ENCODE measurements around the gene CLCNKB.
"Not testable (repeated sequence)": the region's sequence is repeated elsewhere in the genome, so short reads cannot be mapped to it uniquely, and the experiment has no call there.

The CLCNKB gene

DNA sequence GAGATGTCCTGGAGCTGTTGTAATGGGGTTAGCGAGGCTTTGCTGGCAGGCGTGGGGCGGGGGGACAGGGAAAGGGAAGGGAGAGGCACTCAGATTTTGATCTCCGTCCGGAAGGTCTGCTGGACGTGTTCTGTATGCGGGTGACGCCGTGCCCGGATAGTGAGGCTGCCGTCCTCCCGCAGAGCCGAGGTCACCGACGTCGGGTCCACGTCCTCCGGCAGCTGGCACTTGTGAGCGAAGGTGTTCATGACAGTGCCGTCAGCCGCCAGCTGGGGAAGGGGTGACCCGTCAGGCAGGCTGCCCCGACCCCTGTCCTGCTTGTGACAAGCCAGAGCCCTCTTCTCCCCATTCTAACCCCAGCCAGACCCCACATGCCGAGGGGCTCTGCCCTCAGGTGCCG, 28.1 kb upstream of the CLCNKB start:
- no peak for DNase-seq

DNA sequence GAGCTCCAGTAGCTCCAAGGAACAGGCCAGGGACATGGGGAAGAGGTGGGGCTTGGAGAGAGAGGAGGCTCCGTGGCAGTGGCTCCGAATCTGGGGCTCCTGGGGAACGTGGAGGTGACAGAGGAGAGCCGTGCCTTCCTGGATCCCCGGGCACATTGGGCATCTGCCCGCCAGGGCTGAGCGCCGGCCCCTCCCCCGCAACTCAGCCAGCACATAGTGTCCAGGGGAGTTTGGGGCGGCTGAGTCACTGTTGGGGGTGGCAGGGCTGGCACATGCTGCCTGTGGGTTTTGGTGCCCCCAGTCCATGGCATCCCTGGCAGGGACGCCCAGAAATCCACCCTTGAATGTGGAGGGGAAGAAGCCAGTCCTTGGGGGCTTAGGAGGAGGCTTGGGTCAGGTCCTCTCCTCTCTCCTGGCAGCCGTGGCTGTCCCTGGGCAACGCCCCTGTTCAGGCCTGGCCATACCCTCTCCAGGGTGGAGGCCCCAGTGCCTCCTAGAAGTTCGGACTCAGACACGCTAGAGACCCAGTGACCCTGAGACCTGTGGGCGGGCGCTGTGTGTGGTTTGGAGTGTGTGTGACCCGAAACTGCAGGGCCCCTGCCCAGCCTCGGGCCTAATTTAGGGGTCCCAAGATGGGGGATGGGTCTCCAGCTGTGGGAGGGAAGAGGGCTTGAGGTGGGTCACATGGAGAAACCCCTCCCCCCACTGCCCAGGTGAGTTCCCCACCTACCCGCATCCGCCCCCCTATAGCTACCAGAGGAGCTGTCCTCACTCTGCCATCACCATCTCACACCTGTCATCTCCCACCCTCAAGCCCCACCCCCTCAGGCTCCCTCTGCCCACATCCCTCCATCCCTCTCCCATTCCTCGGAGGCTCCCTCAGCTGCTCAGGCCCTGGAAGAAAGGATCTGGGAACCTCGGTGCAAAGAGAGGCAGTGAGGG, 27.4 kb upstream of the CLCNKB start:
- no peak for DNase-seq

DNA sequence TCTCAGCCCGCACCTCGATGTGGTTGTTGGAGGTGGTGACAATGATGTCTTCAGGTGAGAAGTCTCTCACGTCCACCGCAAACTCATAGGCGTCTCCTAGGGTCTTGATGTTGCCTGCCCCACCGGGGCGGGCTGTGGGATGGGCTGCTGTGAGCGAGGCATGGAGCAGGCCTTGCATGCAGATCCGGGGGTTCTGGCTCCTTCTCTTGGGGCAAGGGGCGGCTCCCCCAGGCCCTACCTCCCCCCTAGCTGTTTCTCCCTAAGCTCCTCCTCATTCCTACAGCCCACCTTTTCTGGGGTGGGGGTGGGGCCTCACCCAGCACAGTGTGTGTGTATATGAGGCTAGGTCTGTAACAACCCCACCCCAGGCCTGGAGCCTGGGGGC, 26.5 kb upstream of the CLCNKB start:
- DNase-seq: no peak

DNA sequence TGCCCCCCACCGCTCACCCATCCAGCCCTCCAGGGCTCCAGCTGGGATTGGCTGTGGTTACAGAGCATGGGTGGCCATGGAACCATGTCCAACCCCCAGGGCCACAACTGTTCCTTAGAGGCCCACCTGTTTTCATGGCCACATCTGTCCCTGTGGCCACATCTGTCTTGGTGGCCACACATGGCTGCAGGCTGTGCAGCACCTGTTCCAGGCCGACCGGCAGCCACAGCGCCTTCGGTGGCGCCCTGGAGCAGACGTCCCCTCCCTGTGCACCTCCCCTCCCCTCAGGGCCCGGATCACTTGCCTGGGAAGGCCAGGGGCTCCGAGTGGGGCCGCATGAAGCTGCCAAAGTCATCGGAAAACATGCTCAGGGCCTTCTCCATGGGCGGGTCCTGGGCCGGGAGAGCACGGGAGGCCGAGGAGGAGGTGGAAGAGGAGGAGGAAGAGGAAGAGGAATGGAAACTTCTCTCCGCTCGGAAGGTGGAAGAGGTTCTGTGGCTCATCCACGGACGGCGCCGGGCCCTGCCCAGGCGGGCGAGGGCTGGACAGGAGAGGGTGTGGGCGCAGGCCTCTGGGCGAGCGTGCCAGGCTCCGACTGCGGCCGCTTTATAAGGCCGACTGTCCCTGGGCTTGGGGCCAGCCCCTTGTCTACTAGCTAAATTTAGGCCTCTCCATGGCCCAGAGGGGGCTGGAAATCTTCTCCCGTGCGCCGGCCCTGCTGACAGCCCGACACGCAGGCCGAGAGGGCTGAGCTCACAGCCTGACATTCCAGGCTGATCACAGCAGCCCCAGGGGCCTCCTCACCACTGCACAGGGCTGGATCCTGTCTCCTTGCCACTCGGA, 25.9 kb upstream of the CLCNKB start, which contains the start of gene HSPB7:
Gene HSPB7, minus strand, starts transcription at position 583 of the 843 bp plus-strand sequence. Its CDS starts 80 bp downstream, at position 503.
- no peak for DNase-seq

DNA sequence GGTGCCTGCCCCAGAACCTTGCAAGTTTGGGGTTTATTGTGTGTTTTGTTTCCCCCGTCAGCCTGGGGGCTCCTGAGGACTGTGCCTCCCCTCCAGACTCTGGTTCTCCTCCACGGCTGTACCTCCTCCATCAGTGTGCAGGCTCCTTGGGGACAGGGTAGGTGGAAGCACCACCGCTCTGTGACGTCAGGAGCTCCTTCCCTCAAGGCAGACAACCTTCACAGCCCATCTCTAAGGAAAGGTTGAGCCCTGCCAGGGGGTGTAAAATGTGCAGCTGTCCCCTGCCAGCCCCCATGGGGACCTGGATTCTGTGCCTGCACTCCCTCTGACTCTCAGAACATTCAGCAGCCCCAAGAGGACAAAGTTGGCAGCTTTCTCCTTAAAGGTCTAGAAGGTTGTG, 25.3 kb upstream of the CLCNKB start:
- no peak for DNase-seq

DNA sequence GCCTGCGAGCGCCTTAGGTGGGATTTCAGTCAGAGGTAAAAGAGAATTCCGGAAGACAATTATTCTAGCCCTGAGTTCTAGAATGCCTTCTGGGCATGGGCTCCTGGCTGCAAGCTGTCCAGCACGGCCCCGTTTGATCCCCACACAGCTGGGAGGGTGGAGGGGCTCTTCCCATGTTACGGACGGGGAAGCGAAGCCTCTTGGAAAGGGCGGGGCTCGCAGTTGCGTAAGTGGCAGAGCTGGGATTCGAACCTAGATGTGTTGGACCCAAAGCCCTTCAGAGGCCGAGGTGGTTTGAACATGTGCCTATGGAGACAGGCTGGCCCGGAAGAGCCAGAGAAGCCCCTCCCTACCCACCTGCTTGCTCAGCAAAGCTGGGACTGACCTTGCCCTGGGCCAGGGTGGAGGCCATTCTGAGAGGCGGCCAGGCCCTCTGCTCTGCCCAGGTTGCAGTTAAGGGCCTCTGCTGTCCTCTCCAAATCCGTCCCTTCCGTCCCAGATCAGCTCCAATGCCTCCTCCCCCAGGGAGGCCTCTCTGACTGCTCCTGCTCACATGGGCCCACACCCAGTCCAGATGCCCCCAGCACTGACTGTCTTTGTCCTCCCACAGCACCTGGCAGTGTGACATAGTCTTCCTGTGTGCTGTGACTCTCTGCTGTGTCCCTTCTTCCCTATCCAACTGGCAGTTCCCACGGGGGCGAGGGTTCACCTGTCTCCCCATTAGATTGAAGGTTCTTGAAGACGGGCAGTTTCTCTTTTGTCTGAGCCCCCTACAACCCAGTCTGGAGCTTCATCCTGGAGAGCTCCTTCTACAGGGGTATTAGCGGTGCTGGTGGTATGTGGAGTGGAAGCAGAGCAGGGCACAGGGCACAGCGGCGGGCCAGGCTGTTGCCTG, 24.6 kb upstream of the CLCNKB start:
- DNase-seq: no peak

DNA sequence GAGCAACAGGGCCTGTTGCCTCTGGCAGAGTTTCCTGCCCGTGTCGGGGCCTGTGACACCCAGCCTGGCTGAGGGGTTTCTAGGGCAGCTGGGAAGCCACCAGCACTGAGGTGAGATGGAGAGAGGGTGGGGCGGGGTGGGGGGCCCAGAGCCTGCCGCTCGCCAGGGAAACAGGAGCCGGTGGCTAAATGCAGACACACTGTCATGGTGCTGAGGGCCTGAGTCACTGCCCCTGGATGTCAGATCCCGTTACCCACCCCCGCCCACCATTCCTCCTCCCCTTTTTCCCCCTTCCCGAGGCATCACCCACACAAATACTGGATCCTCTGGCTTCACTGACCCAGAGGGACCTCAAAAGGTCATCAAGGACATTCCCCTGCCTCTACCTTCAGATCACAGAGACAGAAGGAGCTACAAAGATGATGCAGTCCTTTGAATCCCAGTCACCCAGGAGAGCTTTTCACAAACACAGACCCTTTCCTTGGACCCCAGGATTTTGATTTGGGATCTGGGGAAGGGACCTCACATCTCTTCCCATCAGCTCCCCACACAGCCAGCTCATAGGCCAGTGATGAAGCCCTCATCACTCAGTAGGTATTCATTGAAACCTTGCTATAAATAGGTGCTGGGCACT, 23.8 kb upstream of the CLCNKB start:
- DNase-seq: no peak

DNA sequence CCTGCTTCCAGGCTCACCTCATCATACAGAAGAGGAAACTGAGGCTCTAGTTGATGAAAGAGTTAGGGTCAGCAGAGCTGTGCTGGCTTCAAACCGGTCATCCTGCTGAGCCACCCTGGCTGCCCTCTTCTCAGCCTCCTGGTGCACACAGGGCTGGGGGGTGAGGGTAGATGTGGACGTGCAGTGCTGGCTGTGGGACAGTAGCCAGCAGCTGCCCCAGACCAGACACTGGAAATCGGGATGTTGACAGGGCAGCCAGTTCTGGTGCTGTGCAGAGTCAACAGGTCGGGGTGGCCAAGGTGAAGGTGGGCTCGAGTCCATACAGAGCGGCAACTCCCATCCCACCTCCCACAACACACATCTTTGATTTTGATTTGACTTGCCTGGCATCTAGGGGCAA, 23.3 kb upstream of the CLCNKB start:
- no peak for DNase-seq

DNA sequence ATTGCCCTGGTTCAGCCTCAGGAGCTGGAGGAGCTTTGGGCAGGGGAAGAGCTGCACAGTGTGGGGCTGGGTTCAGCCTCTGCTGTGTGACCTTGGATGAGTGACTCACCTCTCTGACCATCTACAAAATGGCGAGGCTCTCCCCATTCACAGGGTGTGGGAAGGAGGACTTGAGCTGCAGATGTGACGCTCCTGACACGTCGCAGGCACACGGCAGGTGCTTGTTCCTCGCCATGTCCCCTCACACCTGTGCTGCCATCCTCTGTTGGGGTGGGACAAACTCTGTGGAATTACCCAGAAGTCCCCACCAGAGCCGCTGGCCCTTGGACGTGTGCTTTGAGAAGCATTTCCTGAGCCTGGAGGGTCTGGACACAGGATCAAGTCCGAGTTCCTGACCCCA, 22.7 kb upstream of the CLCNKB start:
- DNase-seq: not testable (repeated sequence)

DNA sequence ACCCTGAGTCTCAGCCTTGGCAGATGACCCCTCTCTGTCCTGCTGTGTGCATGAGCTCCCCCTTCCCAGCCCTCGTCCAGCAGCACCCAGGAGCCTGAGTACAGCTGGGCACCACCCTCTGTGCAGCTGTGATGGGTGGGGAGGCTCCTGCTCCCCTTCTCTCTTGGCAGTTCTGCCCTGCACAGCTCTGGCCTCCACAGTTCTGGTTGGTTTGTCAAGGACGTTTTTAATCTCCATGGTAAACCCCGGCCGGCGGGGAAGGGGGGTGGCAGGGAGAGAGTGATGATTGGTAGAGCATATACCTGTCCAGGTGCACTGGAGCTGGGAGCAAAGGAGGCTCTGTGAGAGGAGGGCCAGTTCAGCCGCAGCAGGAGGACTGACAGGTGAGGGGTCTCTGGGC, 21.9 kb upstream of the CLCNKB start, which contains the start of gene CLCNKA:
Gene CLCNKA, plus strand, starts transcription at position 356 of the 400 bp plus-strand sequence. CDS start 584 bp downstream, outside the sequence.
- no peak for DNase-seq

DNA sequence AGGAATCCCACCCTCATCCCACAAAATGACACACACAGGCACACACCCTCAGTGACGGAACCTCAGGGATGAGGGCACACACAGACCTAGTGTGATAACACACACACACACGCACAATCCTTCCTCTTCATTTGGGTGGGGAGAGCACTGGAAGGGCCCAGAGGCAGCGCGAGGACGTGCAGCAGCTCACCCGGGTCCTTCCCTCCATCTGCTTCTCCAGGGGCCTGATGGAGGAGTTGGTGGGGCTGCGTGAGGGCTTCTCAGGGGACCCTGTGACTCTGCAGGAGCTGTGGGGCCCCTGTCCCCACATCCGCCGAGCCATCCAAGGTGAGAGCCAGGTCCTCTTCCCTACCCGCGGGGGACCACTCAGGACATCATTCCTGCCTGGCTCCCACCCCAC, 21.2 kb upstream of the CLCNKB start:
- DNase-seq: no peak

DNA sequence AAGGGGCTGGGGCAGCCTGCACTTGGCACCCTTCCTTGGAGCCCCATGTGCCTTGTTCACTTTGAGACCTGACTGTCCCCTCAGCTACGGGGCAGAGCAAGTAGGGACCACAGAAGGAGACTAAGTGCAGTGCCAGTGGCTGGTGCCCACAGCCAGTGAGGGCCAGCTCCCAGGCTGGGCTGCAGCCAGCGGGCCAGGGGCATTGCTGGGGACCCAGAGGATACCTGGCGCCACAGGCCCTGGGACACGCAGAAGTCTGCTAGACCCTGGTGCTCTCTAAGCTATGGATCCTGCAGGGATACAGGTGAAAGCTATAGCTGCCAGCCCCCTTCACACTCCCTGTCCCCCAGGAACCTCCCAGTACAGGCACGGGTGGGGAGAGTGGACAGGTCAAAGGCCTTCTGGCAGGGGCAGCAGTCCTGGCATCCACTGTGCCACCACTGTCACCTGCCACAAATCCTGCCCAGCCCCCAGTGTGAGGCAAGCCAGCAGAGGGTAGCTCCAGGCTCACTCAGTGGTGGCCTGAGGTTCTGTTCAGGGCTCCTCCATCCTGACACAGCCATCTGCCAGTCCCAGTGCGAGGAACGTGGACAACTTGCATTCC, 20.4 kb upstream of the CLCNKB start:
- no peak for DNase-seq

DNA sequence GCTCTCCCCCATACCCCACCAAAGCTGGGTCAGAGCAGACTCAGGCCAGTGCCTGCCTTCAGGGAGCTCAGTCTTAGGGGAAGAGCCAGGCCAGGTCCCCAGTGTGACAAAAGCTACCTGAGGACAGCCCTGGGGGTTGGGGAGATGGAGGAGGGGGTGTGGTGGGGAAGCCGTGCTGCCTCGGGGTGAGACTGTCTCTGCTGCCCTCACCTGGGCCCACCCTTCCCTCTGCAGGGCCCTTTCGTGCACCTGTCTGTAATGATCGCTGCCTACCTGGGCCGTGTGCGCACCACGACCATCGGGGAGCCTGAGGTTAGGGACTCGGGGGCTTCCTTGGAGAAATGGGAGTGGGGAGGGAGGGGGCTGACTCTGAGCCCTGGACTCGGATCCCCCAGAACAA, 17.3 kb upstream of the CLCNKB start:
- DNase-seq: not testable (repeated sequence)

DNA sequence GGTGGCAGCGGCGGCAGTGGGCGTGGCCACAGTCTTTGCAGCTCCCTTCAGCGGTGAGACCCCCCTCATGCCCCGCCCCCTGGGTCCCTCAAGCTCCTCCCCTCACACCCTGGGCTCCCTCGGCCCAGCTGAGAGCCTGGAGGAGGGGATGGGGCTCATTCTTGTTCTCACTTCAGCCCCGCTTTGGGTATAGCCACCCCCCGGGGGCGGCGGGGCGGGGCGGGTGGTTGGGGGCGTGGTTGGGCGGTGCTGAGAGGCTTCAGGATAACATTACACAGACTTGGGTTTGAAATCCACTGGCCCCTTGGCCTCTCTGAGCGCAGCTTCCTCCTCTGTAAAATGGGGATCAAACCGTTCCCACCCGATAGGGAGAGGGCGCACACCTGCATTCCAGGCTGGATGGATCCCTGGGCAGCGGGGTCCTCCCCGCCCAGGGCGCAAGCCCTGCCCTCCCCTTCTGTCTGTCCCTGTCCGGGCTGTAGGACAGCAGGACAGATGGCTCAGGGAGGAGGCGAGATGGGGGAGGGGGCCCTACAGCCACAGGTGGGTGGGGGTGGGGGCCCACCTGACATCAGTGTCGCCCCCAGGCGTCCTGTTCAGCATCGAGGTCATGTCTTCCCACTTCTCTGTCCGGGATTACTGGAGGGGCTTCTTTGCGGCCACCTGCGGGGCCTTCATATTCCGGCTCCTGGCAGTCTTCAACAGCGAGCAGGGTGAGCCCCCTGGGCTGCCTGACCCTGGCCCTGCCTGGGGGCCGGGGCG, 16.7 kb upstream of the CLCNKB start:
- DNase-seq: peak in 2 of 3 donors; percentile 33 to 51

DNA sequence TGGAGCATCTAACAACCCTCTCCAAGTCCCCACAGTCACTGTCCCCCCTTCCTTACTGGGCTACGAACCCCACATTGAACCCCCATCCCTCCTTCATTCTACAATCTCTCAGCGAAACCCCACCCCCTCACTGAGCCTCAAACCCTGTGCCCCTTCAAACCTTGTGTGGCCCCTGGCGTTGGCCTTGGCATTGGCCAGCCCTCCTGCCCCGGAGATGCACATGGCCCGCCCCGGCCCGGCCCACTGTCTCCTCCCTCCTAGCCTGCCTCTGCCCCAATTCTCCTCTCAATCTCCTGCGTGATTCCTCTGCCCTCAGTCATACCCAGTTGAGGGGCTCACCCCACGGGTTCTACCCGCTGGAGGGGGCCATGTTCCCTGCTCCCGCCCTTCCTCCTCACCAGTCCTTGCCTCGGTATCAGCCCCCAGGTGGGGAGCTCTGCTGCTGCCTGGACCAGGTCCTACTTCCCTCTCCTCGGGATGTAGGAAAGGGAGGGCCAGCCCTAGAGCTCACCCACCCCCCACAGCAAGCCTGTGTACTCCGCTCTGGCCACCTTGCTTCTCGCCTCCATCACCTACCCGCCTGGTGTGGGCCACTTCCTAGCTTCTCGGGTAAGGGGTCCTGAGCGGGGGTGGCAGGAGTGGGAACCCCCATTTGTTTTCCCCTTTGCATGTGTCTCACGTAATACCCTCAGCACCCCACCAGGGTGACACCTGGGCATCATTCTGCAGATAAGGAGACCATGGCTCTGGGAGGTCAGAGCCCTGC, 15.2 kb upstream of the CLCNKB start:
- DNase-seq: no peak

DNA sequence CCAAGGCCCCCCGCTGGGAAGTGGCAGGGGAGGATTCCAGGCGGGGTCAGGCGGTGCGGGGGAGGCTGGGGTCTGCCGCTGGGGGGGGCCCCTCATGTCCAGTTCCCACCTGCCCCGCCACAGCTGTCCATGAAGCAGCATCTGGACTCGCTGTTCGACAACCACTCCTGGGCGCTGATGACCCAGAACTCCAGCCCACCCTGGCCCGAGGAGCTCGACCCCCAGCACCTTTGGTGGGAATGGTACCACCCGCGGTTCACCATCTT, 14.6 kb upstream of the CLCNKB start:
- not testable (repeated sequence) for DNase-seq

DNA sequence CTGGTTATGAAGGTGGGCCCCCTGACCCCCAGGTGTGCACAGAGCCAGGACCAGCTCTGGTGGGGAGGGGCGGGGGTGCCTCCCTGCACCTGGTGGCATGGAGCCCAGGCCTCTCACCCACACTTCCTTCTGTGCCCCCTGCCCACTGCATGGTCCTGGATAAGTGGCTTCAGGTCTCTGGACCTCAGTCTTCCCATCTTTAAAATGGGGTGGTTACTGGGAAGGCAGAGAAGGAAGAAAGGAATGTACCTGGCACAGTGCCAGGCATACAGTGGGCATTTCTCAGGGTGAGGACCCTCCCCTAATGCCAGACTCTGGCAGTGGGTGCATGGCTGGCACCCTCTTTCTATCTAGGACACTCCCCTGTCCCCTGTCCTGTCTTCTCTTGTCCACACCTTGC, 14.3 kb upstream of the CLCNKB start:
- no peak for DNase-seq

DNA sequence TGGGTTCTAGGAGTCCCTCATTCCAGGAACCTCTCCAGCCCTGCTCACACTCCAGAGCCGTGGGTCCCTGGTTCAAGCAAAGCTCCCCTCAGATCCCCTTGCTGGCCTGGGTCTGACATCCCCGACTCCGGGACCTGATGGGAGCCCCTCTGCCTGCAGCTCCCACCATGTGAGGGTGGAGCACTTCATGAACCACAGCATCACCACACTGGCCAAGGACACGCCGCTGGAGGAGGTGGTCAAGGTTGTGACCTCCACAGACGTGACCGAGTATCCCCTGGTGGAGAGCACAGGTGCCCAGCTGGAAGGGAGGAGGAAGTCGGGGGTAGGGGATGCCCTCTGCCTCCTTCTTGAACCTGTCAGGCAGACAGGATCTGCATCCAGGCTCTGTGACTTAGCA, 12.0 kb upstream of the CLCNKB start:
- DNase-seq: no peak

DNA sequence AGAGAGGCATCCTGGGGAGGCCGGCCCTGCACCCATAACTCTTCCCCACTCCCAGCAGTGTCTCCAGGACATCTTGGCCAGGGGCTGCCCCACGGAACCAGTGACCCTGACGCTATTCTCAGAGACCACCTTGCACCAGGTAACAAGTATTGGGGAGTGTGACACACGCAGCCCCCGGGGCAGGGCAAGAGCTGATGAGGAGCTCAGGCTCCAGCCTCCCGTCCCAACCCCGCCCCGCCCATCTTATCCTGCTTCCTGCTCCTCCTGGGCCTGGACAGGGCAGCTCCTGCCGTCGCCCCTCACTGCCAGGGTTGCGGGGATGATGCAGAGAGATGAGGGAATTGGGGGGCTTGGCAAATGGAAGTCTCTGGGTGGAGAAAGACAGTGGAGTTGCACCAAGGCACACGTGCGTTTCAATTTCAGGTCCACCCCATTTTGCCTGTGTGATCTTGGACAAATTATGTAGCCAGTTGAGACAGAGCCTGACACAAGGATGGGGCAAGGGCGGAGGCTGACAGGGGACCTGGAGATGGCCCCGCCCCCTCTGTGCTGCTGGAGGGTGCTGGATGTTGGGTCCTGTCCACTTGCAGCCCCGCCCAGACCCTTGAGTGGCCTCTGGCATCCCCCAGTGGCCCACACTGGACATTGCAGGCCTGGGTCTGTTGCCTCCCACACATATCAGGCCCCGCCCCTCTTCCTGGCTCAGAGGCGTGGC, 11.0 kb upstream of the CLCNKB start:
- DNase-seq: peak; percentile 87 to 93 (median 89)

All from suppressor macrophage treated with lipopolysaccharide for 1 hour (primary cell).